Measurements from ENCODE around the gene SLC22A31.

Gene SLC22A31

DNA sequence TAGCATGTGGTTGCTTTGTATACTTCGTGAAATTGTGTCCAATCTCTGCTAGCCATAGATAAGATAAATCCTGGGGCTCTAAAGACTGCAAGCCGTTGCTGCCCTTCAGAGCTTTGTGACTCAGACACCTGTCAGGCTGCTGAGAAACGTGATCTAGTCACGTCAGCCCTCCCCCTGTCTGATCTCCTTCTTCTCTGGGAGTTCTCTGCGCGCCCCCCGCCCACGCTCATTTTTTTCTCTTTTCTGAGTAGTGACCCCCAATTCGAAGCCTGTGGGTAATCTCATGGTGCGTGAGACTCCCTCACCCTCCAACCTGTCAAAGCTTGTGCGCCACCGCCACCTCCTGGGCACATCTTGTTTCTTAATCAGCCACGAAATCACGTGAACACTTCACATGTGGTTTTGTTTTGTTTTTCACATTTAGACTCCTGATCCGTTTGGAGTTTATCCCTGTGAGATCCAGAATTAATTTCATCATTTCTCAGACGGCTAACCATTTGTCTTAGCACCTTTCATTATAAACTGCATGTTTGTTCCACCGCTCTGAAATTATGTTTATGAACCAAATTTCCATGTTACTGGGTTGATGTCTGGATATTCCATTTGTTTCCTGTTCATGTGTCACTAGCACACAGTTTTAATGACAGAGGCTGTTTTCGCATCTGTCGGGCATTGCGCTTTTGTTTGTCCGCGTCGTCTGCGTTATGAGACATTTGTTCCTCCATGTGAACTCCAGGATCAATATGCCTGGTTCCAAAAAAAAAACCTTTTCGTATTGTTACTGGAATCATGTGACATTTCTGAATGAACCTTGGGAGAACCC lies 16.2 kb upstream of the SLC22A31 start:
- peak; percentile 80 for DNase-seq (ENCODE audit: low spot score)

DNA sequence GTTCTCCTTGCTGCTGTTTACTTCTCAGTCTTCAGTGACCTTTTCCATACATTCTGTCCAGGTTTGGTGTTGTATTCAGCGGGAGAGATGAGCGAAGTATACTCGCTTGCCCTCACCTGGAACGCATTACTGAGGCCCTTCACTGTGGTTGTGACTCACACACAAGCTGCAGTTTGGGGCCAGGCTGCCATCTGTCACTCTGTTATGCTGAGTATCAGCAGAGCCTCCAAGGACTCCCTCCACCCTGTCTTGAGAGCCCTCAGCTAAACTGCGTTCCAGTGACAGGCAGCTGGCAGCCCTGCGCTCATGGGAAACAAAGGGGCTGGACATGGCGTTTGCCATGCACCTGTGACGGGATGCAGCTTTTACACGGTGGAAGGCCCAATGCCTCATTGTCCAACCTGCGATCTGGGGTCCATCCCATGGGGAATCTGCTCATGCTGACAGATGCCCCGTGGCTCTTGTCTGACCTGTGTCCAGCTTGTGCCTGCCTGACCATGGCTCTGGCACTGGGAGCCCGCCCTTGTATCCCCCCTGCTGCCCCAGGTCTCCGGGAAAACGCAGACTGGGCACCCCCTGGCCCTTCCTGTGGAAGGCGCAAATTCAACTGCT lies 10.7 kb upstream of the SLC22A31 start:
- DNase-seq (ENCODE audit: low spot score) = no peak

GRCh38 chr16:89210165-89210903 lies 10.0 kb upstream of the SLC22A31 start:
- DNase-seq (ENCODE audit: low spot score) = no peak

- no peak for DNase-seq (ENCODE audit: low spot score)
Observed at GRCh38 chr16:89209522-89210044, 9.2 kb upstream of the SLC22A31 start.

DNA sequence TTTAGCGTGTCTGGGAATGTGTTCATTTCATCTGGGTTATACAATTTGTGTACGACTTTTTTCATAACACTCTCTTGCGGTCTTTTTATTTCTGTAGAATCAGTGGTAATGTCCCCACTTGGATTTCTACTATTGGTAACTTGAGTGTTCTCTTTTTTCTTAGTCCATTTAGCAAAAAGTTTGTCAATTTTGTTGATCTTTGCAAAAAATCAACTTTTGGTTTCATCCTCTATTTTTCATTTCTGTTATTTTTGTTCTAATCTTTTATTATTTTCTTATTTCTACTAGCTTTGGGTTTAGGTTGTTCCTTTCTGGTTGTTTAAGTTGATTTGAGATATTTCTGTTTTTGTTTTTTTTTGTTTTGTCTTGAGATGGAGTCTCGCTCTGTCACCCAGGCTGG lies 7.7 kb upstream of the SLC22A31 start:
- no peak for DNase-seq (ENCODE audit: low spot score)

GRCh38 chr16:89202422-89203215 lies 2.3 kb upstream of the SLC22A31 start:
- DNase-seq (ENCODE audit: low spot score) = no peak

GRCh38 chr16:89201439-89202377 lies 1.4 kb upstream of the SLC22A31 start:
- DNase-seq (ENCODE audit: low spot score) = no peak

DNA sequence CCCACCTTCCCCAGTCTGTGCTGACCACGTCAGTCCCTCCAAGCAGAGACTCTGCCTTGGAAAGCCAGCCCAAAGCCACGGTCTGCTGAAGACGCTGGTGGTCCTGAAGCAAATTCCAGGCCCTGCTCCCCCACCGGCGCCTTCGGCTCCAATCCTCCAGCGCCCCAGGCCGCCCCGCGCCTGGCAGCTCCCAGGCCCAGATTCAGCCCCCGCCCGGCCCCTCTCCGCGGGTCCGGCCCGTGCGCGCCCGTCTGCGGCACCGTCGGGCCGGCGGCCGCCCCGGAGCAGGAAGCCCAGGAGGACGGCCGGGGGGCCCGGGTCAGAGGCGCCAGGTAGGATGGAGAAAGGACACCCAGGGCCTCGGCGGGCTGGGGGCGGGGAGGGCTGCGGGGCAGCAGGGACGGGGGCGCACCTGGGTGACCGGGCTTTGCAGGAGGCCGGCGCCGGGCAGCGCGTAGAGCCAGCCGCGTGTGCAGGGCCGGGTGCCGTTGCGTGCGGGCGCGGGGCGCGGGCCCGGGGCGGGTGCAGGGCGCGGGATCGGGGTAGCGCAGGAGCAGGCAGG lies 594 bp upstream of the SLC22A31 start:
- no peak for DNase-seq (ENCODE audit: low spot score)

DNA sequence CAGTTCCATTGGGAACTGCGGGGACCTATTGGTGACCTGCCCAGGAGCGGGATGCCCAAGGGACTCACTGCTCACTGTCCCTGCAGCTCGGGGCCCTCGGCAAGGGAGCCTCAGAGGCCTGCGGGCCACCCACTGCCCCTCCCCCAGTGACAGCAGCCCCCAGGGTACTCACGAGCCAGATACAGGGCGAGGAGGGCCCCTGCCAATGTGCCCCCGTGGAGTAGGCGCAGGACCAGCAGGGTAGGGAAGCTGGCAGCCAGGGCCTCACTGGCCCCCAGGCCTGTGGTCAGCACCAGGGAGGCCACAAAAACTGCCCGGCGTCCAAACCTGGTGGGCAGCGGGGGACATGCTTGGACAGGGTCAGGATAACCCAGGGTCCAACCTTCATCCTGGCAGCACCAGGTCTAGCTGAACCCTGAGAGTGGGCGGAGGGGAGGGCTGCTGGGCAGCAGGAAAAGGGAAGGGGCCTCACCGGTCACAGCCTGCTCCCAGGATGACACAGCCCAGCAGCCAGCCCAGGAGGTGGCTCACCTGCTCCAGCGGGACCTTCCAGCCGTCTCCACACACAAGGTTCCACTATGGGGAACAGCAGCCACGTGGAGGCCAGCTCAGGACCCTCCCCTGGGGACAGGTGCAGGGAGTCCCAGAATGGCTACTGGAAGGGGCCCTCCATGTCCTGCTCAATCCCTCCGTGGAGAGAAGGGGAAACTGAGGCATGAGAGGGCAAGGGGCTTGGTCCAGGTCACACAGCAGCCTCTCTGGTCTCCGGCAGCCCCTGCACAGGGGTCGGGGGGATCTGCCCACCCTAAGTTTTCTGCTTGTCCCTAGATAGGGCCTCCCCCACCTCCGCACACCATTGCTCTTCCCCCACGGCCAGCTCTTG lies 855 bp downstream of the SLC22A31 start:
- no peak for DNase-seq (ENCODE audit: low spot score)

DNA sequence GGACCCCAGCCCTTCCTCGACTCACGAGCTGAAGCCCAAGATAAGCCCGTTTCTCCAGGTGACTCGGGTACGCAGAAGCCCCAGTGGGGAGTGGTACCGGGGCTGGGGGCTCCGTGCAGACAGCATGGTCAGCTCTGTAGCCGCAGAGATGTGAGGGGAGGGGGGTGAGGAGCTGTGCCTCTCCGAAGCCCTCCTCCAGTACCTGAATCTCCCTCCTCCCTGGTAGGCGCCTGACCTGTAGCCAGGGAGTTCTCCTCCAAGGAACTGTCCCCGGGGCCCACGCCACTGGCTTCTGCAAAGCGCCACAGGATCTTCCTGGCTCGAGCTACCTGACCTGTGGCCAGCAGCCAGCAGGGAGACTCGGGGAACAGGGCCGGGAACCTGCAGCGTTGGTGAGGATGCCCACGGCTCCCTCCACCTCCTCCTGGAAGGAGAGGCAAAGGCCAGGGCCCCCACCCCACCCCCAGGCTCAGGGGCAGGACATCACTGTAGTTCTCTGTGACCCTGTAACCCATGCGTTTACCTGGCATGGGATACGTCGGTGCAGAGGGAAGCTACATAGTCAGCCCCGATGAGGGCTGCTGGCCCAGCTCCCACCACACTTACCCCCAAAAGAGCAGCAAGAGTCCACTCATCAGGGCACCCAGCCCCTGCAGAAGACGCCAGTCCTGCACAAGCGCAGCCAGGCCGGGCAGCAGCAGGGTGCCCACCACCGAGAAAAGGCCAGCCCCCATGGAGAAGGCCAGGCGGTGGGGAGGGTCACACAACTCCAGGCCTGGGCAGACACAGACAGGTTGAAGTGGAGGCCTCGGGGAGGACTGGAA lies 1.7 kb downstream of the SLC22A31 start:
- DNase-seq (ENCODE audit: low spot score) = no peak

- DNase-seq (ENCODE audit: low spot score) = no peak
Observed at GRCh38 chr16:89197633-89198416, 2.5 kb downstream of the SLC22A31 start.

GRCh38 chr16:89197033-89197632 lies 3.2 kb downstream of the SLC22A31 start:
- DNase-seq (ENCODE audit: low spot score) = no peak

DNA sequence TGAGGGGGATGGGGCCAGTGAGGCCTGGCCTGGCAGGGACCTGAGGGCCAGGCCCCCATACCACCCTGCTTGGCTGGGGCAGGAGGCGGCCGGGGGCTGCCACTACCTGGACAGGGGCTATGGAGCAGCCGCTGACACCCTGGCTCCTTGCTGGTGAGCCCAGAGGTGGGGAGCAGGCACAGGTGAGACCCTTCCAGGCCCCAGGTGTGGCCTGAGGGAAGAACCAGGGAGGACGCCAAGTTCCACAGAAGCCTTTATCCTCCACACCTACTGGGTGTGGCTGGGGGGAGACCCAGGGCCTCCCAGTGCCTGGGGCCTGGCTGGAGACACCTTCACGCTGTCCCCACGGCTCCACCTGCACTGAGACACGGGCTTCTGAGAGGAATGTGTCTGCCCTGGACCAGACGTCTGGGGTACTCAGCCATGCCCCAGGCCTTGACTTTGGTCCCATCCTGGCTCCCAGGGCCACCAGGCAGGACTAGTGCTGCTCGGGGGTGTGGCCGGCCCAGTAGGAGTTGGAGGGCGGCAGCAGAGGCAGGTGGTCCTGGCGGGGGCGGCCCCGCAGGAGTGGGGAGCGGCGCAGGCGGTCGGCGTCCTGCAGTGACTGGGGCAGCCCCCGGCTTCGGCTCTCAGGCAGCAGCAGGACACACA lies 4.7 kb downstream of the SLC22A31 start:
- no peak for DNase-seq (ENCODE audit: low spot score)

DNA sequence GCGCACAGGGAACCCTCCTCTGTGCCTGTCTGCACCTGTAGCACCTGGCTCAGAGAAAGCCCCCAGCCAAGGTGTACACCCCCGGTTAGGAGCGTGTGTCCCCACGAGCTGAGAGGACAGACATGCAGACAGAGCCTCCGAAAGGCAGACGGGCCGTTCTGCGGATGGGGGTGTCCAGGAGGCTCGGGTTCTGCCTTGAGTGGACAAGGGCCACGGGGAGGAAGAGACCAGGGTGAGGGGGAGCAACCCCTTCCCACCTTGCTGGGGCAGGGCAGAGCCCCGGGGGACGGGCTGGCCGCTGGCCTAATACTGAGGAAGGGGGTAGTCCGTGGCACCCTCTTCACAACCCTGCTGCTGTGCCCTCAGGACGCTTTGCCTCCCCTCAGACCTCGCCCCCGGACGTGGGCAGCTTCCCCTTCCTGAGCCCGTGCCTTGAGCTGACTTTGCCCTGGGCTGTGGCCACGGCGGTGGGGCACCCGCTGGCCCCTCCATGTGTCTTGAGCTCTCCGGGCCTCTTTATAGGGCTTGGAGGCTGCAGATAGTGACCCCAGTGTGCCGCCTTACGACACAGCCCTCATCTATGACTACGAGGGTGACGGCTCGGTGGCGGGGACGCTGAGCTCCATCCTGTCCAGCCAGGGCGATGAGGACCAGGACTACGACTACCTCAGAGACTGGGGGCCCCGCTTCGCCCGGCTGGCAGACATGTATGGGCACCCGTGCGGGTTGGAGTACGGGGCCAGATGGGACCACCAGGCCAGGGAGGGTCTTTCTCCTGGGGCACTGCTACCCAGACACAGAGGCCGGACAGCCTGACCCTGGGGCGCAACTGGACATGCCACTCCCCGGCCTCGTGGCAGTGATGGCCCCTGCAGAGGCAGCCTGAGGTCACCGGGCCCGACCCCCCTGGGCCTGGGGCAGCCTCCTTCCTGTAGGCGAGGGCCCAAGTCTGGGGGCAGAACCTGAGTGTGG lies 5.7 kb downstream of the SLC22A31 start:
- DNase-seq (ENCODE audit: low spot score) = no peak

- DNase-seq (ENCODE audit: low spot score) = peak; percentile 25
Observed at GRCh38 chr16:89193576-89194293, 6.6 kb downstream of the SLC22A31 start.
